Renal cortical epithelial cell (primary cell): ENCODE data around the gene C2orf81. TPM values are rescaled to one million over a fixed set of nuclear protein-coding genes. Genes with fewer than 3 reads are reported as not detected.
"Not testable (repeated sequence)": the region's sequence is repeated elsewhere in the genome, so short reads cannot be mapped to it uniquely, and the experiment has no call there.

Experiments
- DNase-seq: peaks from one replicate; pipeline ENCODE4 v3.0.0-alpha.2; 2011; ENCODE audit warnings: low read depth
- total RNA-seq: library from RNA; depleted of rRNA; stranded (reverse); fragments of >200 nt; gene quantifications from 2 replicates; pipeline ENCODE4 v1.2.3, GENCODE V29; 2014

Gene C2orf81
- total RNA-seq, 1 donor from 2014 or later: 3.9 TPM

DNA sequence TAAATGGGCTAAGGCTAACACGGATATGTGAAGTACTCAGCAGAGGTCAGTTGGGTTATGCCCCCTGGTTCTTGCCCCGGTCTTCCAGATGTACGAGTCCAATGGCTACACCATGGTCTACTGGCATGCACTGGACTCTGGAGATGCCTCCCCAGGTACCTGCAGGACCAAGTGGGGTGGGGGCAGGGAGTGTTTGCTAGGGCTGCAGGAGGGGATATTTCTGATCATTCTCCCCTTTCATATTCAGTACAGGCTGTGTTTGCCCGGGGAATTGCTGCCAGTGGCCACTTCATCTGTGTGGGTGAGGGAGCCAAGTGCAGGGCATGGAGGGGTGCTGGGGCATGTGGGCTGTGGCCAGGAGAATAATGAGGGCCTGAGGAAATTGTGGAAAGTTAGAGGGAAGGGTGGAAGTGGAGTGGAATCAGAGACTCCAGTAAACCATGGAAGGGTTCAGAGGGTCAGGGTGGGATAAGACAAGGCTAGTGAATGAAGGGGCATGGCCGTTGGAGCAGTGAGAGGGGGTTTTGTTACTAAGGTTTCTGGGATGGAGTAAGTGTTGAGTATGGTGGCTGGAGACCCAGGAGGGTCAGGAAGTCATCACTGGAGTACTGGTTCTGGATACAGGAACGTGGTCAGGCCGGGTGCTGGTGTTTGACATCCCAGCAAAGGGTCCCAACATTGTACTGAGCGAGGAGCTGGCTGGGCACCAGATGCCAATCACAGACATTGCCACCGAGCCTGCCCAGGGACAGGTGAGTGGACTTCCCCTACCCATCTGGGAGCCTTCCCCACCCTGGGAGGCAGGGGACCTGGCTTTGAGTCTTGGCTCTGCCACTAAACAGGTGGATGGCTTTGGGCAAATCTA, 2.0 kb upstream of the C2orf81 start:
- DNase-seq: no peak

DNA sequence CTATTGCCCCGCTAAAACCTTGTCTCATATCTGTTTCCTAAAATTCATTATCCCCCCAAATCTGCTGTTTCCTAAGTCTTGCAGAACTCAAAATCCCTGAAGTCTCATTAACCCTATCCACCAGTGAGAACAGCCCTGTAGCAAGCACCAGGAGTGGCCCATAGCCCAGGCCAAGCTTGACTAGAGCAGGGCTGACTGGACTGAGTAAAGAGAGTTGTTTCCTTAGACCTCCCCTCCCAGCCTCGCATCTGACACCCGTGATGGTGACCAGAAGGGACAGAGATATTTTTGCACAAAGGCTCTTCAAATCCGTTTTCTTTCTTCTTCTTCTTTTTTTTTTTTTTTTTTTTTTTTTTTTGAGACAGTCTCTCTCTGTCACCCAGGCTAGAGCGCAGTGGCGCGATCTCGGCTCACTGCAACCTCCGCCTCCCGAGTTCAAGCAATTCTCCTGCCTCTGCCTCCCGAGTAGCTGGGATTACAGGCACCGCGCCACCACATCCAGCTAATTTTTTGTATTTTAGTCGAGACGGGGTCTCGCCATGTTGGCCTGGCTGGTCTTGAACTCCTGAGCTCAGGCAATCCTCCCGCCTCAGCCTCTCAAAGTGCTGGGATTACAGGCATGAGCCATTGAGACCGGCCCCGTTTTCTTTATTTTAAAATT, 846 bp downstream of the C2orf81 start:
- not testable (repeated sequence) for DNase-seq

DNA sequence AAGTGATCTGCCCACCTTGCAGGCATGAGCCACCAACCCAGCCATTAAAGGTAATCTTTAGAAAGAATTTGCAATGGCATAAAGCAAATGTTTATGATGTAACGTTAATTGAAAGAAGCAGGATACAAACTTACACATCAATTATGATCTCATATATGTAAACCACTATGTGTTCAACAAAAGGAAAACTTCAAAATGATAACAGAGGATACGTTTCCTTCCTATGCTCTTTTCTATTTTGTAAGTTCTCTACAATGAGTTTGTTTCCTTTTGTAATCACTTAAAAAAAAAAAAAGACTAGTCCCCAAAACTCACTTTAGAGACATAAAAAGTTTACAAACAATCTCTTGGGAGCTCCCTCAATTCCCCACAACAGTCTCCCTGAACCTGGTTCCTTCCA, 1.4 kb downstream of the C2orf81 start:
- DNase-seq: no peak

DNA sequence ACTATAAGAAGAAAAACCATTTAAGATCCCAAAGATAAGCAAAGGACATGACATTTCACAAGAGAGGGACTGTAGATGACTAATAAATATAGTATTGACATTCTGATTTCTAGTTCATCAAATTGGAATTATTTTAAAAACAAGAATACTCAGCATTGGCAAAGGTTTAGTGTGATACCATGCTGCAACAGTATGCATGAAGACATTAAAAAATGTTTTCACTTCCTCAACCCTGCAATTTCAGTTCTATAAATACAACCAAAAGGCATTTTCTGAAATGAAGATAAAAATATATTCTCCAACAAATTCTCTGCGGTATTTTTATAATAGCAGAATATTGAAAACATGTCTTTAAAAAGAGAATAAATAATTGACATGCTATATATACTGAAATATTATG, 2.1 kb downstream of the C2orf81 start:
- no peak for DNase-seq

DNA sequence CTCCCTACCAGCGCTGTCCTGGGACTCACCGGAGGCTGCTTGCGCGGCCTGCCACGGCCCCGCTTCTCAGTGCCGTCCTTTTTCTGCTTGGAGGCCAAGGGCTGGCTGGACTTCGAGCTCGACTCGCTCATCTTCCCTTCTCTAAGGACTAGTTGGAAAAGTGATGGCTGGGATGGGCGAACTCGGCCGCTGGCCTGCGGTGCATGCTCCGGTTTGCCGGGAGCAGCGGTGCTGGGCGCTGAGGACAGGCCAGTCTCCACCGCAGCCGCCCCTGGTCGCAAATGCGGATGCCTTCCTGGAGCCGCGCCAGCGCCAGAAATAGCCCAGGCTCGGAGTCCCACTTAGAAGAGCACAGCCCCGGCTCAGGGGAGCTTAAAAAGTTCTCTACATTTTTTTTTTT, 3.1 kb downstream of the C2orf81 start:
- no peak for DNase-seq

DNA sequence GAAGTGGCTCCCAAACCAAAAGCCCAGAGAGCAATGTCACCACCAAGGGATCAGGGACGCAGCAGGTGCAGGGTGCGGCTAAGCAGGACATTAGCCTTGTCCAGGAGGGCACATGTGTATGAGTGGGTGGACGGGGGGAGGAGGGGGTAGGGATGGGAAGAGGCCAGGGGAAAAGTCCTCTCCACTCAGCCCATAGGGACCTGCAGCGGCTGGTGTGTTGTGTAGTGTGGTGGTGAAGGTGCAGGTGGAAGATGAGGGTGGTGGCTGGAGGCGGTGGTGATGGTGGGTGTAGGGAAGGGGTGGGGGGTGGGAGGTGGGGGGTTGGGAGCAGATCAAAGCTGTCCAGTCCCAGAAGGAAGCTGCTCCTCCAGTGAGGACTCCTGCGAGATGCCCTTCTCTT, 3.7 kb downstream of the C2orf81 start:
- no peak for DNase-seq

DNA sequence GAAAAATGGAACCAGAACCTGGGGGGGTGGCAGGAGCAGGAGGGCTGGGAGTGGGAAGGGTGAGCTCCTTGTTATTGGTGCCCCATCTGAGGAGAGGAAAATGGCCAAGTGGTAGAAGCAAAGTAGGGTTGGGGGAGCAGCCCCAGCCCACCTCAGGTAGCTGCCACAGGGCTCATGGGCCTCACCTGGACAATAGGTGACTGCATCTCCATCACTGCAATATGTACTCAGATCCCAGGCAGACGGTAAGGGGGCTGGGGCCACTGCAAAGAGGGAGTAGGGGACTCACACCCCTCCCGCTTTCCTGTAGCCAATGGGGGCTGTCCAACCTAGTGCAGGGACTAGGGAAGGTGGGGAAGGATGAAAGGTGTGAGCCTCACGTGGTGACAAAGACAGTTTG, 4.2 kb downstream of the C2orf81 start:
- no peak for DNase-seq

DNA sequence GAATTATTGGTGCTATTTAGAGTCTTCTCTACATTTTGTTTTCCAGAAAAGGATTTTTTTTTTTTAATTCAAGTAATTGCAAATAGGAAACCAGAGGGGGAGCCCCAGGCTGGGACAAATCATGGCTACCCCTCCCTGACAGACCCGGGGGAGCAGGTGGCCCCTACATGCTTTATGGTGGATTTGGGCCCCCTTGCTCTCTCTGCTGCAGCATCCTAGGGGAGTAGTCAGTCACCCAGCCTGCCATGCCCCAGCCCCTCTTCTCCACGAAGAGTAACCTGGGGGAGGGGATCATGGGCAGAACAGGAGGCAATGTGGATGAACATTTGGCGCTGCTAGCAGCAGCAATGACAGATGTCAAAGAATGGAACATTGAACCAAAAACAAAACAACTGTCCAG, 4.6 kb downstream of the C2orf81 start:
- no peak for DNase-seq

DNA sequence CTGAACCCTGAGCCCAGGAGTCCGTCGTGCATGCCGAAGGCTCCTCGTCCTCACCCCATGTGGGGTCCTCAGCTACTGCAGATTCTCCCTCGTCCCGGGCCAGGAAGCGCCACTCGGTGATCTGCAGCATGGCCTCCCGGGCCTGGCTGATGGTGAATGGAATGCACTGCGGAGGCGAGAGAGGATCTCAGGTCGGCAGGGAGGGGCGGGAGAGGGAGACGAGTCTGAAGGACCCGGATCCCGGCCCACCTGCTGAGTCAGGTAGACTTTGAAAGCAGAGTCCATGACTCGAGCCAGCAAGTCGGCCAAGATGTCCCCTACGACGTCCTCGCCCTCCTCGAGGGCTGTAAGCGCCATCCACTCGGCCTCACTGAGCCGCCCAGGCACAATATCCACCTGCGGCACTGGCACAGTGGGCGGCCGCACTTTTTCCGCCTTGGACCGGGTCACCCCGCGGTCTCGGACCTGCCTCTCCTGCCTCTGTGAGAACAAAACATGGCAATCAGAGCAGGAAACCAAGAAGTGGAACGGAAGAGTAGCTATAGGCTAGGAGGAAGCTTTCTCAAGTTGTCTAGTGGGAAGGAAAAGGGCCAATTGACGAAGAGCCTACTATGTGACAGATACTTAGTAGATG, 5.5 kb downstream of the C2orf81 start:
- DNase-seq: no peak

DNA sequence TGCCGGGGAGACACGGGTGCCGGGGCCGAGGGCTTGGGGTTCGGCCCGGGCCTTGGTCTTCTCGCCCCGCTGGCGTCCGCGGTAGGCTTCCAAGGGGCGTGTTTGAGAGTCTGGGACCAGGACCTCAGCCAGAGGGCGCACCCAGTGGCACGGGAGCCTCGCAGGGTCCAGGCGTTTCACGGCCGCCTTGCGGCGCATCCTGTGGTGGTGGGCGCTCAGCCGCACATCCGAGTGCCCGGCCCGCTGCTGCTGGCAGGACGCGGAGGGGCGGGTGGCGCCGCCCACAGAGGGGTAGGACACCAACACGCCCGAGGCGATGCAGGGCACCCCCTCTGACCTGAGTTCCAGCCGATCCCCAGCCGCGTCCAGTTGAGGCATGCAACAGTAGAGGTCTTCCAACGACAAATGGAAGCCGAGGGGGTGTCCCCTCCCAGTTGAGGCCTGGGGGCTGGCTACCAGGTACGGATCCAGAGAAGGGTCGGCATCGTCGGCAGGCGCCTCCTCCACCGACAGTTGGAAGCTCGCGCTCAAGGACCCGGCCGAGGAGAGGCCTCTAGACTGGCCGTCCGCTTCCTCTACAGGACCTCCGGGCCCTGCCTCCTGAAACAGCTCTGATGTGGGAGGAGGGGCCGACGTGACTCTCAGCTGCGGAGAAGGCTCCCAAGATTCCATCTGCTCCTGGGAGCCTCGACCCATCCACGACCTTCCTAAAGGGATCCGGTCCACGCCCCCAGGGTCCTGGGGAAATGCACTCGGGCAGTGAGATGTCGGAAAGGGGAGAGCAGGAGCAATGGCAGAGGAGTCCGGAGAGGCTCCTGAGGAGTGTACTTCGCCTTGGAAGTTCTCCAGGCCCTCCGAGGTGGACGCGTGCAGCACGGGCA, 6.3 kb downstream of the C2orf81 start:
- DNase-seq: no peak

DNA sequence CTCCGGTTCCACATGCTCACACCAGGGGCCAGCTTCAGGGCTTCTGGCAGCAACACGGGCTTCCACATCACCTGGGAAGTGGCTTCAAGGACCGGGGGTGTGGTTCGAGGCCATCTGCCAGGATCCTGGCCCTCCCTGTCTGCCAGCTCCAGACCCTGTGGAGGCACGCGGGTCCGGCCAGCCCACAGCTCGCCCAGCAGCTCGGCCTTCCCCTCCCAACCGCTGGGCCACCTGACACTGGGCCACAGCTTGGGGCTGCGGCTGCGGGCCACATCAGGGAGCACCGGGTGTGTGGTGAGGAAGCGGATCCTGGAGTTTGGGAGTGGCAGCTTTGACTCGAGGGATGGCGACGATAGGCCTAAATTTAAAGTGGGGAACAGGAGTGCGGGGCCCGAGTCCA, 7.0 kb downstream of the C2orf81 start:
- no peak for DNase-seq

DNA sequence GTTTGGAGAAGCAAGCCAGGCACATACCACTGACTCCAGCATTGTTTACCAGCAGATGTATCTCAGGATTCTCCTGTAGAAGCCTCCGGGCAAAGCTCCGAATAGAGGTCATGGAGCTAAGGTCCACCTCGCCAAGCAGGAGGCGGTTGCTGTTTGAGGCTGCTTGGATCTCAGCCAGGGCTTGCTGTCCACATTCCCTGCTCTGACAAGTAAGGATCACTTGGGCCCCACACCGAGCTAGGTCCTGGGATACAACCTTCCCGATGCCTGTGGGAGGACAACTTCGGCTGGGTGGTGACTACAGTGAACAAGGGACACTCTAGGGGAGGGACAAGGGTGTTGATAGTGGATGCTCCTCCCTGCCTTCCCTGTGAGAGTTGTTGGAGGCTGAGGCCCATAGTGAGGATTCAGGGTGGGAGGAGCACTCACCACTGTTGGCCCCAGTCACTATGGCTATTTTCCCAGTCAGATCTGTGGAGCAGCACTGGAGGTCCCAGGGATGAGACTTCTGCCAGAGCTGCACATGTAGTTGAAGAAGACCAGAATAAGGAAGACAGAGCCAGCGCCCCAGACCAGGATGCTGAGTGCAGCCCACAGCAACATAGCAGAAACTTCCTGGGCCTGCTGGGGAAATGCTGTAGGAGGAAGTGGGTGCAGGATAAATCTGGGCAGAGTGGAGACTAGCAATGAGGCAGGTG, 8.3 kb downstream of the C2orf81 start:
- no peak for DNase-seq

DNA sequence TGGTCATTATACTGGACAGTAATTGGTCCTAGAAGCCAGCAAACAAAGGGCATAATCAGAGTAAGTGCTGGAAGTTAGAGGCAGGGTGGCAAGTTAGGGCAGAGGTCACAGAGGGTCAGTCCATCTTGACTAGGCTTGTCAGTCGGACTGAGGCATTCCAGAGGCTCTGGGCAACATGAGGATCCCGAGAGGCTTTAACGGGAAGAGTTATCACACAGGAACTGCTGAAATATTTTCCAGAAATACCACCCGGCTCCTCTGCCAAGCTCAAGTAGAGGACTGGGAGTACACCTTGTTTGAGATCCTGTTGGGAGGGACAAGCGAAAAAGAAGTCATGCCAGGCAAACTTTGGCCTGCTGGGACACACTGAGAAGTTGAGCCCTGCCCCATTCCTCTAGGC, 13.7 kb downstream of the C2orf81 start:
- no peak for DNase-seq

DNA sequence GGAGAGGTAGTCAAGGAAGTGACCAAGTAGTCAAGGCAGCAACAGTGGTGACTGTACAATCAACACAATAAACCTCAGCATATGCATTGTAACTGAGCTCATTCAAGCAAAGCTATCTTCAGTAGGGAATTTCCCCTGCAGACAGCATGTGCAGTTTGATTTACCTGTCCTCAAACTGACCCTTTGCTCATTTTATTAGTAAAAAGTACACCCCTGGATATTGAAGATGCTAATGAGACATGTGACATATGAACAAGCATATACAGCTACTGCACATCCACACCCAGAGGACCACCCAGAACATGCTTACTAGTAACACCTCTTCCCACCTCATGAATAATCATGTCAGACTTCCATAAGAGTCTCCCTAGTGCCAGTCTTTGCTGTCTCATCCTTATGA, 15.4 kb downstream of the C2orf81 start:
- peak; percentile 71 for DNase-seq

DNA sequence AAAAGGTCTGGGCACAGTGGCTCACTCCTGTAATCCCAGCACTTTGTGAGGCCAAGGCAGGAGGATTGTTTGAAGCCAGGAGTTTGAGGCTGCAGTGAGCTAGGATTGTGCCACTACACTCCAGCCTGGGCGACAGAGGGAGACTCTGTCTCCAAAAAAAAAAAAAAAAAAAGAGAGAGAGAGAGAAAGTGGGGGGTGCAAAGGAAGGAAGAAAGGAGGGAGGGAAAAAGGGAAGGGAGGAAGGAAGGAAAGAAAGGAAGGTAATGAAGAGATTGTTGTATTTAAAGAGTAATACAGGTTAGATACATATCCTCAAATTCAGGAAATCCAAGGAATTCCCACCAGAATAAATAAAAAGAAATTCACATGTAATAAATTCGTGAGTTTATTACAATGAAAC, 19.5 kb downstream of the C2orf81 start:
- no peak for DNase-seq

DNA sequence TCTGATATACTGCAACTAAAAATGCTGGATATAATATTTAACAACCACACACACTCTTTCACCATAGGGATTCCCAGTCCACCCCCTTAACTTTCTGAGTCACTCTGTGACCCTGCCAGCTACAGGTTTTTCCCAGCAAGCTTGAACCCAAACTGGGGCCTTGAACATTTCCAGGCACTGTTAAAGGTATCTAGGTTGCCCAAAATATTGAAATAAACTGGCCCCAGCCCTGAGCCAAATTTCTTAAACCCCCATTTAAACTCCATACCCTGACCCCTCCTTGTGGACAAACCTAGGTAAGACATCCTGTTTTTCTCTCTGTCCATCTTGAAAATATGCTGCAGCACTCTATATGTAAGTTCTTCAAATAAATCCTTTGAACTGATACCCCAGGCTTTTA, 21.6 kb downstream of the C2orf81 start:
- DNase-seq: peak; percentile 33

DNA sequence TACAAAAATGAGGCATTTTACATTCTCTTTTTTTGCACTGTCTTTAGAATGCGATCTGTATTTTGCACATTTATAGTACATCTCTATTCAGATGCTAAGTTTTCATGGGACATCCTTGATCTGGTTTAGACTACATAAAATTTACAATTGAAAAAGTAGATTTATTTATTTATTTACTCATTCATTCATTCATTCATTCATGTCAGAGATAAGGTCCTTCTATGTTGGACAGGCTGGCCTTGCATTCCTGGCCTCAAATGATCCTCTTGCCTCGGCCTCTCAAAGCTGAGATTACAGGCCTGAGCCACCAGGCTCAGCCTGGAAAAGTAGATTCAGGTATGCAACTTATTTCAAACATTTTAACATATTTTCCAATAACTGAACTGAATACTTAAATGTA, 25.3 kb downstream of the C2orf81 start:
- DNase-seq: no peak

DNA sequence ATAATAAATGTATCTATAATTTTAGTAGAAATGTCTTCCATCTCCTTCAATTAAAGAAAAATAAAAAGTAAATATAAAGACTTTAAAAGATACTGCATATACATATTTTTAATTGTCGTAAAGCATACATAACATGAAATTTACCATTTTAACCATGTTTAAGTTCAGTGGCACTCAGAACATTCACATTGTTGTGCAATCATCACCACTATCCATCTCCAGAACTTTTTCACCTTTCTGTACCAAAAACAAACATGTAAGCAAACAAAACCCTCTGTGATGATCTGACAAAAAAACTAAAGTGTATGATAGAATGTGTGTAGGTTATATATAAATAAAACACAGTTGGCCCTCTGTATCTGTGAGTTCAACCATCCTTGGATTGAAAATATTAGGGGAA, 27.9 kb downstream of the C2orf81 start:
- DNase-seq: no peak

DNA sequence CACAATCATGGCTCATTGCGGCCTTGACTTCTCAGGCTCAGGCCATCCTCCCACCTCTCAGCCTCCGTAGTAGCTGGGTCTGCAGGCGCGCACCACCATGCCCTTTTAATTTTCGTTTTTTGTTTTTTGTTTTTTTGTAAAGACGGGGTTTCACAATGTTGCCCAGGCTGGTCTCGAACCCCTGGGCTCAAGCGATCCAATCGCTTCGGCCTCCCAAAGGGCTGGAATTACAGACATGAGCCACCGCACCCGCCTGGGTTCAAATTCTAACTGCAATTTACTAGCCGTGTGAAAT, 29.0 kb downstream of the C2orf81 start:
- no peak for DNase-seq

DNA sequence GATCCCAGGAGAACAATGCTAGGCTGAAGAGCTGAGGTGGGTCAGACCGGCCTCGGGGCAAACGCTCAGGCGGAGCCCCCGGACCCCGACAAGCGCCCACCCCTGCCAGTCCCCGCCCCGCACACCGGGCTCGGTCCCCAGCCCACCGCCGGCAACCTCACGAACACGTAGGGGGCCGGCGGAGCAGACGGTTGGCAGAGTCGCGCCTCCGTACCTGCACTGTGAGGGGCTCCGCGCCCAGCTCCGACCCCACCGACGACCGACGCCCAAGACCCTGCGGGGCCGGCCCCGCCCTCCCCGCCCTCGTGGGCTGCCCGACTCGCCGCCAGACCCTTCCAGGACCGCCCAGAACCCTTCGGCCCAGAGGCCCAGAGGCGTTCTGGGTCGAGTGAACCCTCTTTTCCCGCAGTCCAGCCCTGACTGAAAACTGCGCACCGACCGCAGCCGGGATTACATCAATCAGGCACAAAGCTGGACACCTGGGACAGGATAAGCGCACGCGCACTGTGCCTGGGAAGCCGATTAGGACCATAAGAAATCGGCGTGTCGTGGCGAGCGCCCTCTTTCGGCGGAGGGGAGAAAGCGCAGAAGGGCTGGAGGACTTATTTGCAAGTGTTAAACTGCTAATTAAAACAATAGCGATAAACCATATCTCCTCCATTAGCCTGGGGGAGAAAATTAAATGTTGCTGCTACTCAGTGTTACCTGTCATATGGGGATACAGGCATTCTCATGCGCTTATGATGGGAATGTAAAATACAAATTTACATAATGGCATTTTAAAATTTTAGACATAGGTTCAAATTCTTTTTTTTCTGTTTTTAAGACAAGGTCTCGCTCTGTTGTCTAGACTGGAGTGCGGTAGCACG, 29.6 kb downstream of the C2orf81 start:
- peak; percentile 84 for DNase-seq

DNA sequence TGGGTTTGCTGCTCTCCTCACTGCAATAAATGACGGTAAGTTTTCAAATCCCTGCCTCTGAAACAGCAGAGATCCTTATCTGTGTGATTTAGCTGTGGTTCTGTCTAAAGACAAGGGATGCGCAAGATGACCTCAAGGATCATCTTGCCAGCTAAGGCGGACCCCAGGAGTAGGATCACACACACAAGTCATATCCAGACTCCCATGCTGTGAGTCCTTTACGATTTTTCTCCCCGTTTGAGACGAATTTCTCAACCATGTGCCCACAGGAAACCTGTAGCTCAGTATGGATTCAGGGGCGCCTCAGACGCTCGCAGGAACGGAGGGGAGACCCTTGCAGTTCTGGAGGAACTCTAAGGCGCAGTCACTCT, 30.2 kb downstream of the C2orf81 start:
- DNase-seq: peak; percentile 13
